NCI-H128 (cell line): ENCODE results near the gene C1S.

Source experiments
- DNase-seq: peaks from one replicate; lab custom pipeline; 2025; ENCODE audit not compliant: unreplicated experiment; lab: John Stamatoyannopoulos, UW

The C1S gene

DNA sequence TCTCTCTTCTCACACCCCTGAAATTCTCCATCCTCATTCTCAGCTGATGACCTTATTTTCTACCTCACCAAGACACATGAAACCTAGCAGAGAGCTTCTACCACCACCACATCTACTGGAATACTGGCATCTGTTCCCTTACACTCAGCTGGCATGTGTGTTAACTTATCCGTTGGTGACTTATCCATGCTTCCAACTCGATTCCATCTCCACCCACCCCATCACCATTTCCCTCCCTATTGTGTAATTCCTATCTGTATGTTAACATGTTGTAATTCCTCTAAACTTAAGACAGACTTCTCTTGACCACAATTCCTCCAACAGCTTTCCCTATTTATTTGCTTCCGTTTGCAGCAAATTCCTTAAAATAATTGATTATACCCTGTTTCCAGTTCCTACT is 15.4 kb downstream of the C1S start:
- no peak for DNase-seq

DNA sequence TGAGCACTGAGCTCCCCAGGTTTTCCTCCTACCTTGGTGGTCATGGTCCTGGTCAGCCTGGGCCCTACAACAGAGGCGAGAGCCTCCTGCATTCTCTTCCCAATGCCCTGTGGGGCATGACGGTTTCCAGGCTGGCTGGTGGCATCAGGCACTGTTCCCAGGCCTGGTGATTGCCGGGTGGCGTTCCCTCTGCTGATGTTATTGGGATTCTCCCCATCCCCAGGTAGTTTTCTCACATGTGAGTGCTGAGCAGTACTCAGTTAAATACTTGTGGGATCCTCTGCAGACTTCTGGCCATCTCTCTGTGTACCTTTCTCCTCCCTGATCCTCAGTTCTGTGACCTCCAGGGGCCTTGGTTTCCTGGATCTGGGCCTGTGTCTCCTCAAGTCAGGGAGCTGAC is 16.0 kb downstream of the C1S start:
- DNase-seq, result no peak

DNA sequence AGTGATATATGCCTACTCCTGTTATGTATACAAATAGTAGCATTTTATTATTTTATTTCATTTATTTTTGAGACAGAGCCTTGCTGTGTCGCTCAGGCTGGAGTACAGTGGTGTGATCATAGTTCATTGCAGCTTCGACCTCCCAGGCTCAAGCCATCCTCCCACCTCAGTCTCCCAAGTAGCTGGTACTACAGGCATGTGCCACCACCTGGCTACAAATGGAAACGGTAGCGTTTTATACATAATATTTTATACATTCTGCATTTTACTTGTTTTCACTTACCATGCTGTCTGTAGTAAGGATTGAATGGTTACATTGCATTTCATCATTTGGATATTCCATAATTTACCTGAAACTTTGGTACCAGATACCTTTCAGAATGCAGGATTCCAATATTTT is 17.6 kb downstream of the C1S start:
- DNase-seq, result no peak

DNA sequence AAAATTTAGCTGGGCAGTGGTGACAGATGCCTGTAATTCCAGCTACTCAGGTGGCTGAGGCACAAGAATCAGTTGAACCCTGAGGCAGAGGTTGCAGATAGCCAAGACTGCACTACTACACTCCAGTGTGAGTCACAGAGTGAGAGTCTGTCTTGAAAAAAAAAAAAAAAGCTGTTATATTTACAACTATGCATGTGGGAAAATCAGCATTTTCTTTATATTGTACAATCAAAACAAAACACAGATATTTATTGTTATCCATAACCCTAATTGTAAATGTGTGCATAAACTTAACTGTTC is 19.3 kb downstream of the C1S start:
- no peak for DNase-seq

DNA sequence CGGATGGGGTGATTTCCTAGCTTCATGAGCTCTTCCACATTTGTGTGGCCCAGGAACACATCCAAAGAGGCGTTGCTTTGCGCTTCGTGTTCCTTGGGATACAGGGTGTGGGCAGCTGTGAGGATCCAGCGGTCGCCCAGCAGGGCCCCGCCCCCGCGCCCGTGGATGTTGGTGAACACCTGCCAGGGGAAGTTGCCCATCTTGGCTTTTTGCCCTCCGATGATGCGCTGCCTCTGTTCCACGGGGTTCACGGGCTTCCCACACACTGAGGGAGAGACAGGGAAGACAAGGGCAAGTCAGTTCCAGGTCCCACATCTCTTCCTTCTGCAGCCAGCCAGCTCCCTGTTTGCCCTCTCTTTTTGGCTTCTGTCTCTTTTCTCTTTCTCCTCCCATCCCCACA is 20.5 kb downstream of the C1S start:
- no peak for DNase-seq

DNA sequence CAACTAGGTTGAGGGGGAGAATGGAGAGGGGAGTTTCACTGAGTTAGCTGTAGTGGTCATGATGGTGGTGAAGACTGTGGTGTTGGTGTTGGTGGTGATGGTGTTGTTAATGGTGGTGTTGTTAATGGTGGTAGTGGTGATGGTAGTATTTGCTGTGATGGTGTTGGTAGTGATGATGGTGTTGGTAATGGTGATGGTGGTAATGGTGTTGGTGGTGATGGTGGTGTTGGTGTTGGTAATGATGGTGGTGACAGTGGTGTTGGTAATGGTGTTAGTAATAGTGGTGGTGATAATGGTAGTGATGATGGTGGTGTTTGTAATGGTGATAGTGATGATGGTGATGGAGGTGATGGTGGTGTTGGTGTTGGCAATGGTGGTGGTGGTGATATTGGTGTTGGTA is 22.6 kb downstream of the C1S start:
- DNase-seq, result no peak

DNA sequence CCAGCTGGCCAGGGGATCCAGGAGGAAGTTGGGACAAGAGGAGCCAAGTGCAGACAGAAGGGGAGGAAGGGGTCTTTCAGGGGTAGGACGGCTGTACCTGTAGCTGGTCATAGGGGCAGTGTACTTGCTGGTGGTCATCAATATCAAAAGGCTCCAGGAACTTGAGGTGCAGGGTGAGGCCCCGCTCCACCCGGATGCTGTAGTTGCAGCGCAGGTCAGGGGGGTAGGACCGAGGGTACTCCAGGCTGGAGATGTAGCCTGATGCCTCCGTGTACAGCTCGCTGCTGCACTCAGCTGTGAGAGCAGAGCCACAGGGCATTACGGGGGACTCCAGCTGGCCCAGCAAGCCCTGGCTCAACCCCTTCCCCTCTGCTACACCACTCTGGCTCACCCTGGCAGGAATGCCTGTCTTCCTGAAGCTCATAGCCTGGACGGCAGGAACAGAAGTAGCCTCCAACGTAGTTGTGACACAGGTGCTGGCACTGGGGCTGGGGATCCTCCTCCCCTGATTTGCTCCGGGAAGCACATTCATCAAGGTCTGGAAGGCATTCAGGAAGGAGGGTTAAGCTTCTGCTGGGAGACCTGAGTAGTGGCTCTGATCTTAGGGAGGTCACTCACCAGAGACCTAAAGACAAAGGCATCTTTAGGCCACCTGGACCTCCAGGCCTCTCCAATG is 28.8 kb downstream of the C1S start:
- DNase-seq, result no peak

DNA sequence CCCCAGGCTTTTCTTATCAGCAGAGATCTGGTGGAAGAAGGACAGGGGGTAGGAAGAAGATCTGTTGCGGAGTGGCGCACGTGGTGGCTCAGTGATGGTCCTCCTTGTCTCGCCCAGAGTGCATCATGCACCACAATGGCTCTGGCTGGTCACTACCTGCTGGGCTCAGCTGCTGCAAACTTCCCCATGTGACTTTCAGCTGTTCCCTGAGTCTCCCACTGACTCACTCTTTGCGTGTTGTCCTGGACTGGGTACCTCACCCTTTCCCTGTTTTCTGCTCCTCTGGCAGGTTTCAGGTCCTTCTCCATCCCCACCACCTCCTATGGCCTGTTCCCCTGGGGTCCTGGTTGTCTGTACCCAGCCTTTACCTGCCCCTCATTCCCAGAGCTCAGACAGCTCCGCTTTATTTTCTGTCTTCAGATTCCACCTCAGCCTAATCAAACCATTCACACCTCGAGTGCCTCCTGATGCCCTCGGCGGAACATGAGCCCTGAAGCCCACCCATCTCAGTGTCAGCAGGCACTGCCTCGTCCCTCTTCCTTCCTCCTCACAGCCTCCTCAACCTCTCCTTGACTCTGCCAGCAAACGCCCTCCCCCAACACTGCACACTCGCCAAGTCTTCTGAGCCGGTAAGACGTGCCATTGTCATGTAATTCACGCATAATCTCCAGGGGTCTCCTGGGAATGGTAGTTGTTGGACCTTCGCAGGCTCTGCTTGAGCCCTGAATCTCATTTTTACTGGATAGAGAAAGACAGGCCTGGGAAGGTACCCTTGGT is 29.9 kb downstream of the C1S start:
- no peak for DNase-seq

DNA sequence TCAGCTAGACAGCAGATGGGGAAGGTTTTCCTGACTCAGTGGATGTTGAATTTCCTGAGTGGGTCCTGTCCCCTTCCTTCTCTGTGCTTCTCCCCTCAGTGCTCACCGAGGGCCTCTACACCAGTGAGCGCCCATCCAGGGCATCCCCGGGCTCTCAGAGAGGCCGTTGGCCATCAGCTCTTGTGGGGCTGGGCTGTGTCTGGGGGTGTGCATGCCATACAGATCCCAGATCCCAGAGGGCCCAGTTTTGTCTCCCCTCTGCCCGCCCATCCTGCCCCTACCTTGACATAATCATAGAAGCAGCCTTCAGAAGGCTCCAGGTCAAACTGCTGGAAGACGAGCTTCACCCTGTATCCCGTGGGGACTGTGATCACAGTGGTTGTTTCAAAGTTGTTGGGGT is 30.7 kb downstream of the C1S start:
- DNase-seq, result no peak

DNA sequence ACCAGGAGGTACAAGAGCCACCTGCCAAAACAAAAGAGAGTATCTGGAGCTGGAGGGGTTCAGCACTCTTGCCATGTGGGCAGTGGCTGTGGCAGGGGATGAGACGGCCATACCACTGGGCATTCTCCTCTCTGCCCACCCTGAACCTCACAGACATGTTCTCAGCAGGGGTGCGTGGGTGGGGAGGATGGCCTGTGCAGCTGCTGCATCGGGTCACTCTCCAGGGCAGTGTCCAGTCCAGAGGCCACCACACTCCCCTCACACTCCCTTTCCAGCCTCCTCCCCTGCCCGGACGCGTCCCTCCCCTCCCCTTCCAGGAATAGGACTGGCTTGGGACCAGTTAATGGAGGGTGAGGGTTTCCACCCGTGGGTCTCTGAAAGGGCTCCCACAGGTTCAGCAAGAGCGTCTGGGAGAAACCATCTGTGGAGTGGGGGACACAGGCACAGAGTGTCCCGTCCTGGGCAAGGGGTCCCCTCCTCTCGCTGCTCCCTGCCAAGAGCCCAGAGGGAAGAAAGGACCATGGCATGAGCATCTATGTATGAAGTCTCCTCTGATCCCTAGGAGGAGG is 31.2 kb downstream of the C1S start:
- DNase-seq, result no peak

DNA sequence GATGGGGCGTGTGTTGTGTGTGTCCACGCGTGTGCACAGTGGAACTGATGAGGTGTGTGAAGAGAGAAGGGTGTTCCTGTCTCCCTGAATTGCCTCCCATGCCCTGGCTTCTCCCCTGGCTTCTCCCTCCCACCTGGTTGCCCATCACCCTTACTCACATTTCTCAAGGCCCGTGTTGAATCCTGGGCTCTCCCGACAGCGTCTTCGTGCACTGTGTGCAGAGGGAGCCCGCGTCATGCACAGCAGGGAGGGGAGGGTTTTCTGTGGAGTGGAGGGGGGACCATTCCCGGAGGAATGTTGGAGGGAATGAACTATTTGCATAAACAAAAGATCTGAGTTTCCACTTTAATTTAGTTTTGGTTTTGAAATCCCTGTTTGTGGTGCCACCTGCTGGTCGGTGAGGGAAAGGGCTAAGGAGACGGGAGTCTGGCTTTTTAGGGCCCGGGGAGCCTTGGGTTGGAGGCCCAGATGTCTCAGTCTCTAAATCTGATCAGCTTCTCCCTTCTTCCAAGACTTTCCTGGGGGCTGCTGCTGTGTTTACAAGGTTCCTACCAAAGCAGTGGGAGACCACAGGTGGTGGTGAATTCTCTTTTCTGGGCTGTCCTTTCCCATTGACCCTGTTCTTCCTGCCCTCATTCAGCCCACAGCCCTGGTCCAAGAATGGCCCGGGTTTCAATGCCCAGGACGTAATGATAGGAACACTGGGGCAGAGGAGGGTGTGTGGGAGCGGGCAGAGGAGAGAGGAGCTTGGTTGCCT is 31.9 kb downstream of the C1S start, which contains the start of gene C1R:
TSS of gene C1R (minus strand) at position 217 of the 757 bp plus-strand sequence. CDS start at position 160, 57 bp downstream.
- DNase-seq, result peak; percentile 29

DNA sequence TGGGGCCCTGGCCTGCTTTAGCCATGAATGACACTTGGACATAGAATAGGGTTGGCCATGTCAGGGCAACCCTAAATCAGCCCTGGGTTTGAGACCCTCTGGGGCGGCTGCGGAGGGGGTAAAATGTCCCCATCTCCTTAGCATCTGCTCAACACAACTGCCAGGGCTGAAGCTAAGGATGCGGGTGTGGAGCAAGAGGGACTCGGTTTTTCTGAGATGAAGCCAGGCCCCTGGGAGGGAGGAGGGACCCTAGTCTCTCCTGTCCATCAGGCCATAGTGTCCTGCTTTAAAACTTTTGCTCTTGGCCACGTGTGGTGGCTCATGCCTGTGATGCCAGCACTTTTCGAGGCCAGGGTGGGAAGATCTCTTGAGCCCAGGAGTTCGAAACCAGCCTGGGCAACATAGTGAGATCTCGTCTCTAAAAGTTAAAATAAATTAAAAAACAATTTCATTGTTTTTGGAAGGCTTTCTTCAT is 32.5 kb downstream of the C1S start:
- no peak for DNase-seq

DNA sequence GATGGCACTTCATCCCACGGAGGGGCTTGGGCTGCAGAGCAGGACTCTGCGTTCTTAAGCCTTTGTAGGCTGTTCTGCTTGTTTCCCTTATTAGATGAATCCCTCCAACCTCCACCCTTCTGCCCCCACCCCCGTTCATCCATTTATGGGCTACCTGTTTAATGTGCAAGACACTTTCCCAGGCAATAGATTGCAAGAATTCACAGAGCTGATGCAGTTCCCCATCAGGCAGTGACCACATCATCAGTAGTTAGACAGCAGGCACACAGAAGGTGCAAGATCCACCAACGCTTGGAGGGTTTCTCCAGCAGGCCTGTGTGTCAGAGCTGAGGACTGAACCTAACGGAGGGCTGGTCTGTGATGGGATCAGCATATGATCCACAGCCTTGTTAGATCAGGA is 33.0 kb downstream of the C1S start:
- no peak for DNase-seq

DNA sequence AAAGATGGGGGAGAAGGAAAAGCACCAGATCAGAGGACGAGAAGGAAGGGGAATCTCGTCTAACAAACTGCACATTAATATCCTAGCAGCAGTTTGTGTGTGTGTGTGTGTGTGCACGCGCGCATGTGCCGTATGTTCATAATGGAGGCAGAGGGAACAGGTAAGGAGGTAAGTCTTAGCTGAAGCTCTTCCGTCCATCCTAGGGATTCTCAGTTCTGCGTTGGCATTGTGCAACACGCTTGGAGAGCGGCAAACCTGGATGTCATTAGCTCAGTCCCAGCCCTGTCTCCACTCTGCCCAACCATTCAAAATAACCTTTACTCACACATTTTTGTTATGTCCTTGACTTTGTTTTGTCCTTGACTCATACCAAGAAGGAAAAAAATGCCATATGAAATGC is 33.4 kb downstream of the C1S start:
- no peak for DNase-seq

DNA sequence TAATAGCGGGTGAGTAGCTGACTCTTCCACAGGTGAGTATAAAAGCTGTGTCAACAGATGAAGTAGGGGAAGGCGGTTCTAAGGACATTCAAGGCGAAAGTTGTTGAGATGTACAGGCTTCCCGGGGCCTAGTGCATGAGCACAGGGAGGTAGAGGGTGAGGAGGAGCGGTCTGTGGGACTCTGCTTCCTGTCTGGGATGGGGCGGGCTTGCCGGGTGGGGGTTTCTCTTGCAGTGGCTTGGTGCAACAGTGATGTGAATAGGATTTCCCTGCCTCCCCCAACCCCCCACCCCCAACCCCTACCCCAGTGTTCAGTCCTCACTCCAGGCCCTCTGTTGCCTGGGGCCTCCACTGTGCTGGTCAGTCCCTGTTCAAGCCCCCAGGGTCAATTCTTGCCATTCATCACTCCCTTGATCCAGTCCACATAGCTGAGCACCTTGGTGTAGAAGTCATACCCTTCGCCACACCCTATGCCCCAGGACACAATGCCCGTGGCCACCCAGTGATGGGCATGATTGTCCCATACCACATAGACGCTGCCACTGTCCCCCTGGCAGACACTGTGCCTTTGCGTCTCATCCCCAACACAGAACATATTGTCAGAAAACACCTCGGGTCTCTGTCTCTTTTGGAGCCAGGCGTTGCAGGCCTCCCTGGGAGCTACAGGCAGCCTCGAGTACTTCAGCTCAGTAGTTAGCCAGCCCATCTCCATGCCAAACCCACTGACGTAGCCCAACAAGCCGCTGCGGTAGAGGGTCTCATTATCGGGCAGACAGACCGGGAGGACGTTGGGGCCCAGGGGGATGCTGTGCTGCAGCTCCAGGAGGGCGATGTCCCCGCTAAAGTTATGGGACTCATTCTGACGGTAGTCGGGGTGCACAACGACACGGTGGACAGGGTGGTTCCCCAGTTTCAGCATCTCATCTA is 35.8 kb downstream of the C1S start:
- DNase-seq, result no peak

DNA sequence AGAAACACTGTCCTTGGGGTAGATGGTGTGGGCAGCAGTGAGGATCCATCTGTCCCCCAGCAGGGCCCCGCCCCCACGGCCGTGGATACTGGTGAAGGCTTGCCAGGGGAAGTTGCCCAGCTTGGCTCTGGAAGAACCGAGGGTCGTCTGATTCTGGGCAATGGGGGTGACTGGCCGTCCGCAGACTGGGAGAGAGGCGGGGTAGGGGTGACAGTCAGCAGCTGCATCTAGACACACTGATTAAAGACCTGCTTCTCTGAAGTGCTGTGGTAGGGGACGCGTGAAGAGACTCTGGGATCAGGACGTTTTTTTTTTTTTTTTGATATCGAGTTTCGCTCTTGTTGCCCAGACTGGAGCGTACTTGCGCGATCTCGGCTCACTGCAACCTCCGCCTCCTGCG is 36.5 kb downstream of the C1S start:
- DNase-seq, result peak; percentile 35

DNA sequence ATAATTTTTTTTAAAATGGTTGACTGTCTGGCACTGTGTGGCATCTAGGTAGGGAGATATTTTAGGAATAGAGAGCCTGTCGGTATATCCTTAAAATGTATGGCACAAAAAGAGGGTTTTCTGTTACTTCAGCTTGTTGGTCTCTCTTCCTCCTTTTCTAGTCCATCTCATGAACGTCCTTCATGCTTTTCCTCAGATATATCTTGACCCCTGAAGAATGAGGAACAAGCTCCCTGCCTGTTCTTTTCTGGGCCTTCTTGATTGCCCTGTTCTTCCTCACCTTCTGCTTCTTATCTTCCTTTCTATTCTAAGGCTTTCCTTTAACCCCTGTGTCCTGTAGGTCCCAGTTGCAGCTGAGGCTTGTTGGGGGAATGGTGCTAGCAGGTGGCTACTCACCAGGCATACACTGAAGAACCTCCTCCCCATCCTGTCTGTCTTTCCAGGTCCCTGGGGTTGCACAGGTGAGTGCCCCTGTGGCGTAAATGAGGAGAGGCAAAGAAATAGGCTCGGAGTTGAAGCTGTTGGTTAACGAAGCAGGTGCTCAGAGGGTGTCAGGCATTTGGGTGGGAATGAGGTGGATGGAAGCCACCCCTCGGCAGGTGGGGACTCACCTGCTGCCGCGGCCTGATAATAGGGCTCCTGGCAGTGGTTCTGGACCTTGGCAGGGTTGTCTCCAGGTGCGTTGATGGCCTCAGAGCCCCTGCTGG is 38.9 kb downstream of the C1S start:
- DNase-seq, result no peak

DNA sequence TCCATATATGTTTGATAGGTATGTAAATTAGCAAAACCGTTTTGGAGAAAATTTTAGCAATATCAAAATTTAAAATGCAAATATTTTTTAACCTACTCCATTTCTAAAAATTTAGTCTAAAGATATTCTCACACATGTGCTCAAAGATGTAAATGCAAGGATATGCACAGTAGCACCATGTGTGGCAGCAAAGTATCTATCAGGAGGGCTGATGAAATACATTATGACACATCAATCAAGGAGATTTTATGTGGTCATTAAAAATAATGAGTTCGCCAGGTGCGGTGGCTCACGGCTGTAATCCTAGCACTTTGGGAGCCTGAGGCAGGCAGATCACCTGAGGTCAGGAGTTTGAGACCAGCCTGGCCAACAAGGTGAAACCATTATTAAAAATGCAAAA is 39.7 kb downstream of the C1S start:
- DNase-seq, result no peak

DNA sequence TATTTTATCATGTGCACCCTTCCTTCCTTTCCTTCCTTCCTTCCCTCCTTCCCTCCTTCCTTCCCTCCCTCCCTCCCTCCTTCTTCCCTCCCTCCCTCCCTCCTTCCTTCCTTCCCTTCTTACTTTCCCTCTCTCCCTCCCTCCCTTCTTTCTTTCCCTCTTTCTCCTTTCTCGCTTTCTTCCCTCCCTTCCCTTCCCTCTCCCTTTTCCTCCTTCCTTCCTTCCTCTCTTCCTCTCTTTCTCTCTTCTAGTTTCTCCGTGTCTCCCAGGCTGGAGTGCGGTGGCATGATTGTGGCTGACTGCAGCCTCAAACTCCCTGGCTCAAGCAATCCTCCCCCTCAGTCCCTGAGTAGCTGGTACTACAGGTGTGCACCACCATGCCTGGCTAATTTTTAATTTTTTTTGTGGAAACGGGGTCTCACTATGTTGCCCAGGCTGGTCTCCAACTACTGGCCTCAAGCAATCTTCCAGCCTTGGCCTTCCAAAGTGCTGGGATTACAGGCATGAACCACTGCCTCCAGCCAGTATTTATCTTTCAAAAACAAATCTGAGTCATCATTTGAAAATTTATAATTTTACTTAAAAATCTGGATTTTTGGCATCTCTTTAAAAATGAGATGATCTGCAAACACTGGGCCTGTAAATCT is 40.7 kb downstream of the C1S start:
- no peak for DNase-seq
